Hepatocyte (in vitro differentiated cells): ENCODE results near the gene IL21R. TPM values are rescaled to one million over a fixed set of nuclear protein-coding genes. Genes with fewer than 3 reads are reported as not detected.

ENCODE experiments used
- DNase-seq: peaks from one replicate; pipeline ENCODE4 v3.0.0-alpha.2; 2016; ENCODE audit warnings: low spot score
- H2AFZ ChIP-seq: fragments of 200-600 bp; sonication (generic); 2 replicates; pipeline ENCODE4 v1.6.0; 2016; ENCODE audit warnings: antibody characterized with exemption, mild to moderate bottlenecking
- H3K27ac ChIP-seq: fragments of 200-600 bp; sonication (generic); 2 replicates; pipeline ENCODE4 v1.5.1; 2016; ENCODE audit warnings: mild to moderate bottlenecking
- H3K27me3 ChIP-seq: fragments of 200-600 bp; sonication (generic); 2 replicates; pipeline ENCODE4 v1.6.1; 2016
- H3K36me3 ChIP-seq: fragments of 200-600 bp; sonication (generic); replicated peaks from 2 replicates; pipeline ENCODE4 v1.5.1; 2016; ENCODE audit warnings: low read depth; ENCODE audit not compliant: insufficient read depth
- H3K4me1 ChIP-seq: fragments of 200-600 bp; sonication (generic); 2 replicates; pipeline ENCODE4 v1.5.1; 2016; ENCODE audit warnings: mild to moderate bottlenecking, moderate library complexity; ENCODE audit not compliant: insufficient read depth
- H3K4me2 ChIP-seq: fragments of 200-600 bp; sonication (generic); 2 replicates; pipeline ENCODE4 v1.6.0; 2016
- H3K4me3 ChIP-seq: fragments of 200-600 bp; sonication (generic); 2 replicates; pipeline ENCODE4 v1.5.1; 2016; ENCODE audit warnings: mild to moderate bottlenecking
- H3K79me2 ChIP-seq: fragments of 200-600 bp; sonication (generic); 2 replicates; pipeline ENCODE4 v1.6.0; 2017; ENCODE audit warnings: mild to moderate bottlenecking
- H3K9me2 ChIP-seq: fragments of 200-600 bp; sonication (generic); replicated peaks from 2 replicates; pipeline ENCODE4 v1.6.0; 2017; ENCODE audit warnings: mild to moderate bottlenecking; ENCODE audit not compliant: insufficient read depth
- H3K9me3 ChIP-seq: fragments of 200-600 bp; sonication (generic); 2 replicates; pipeline ENCODE4 v1.5.1; 2016; ENCODE audit warnings: low read depth, mild to moderate bottlenecking
- H4K20me1 ChIP-seq: fragments of 200-600 bp; sonication (generic); 2 replicates; pipeline ENCODE4 v1.6.0; 2016; ENCODE audit warnings: mild to moderate bottlenecking; ENCODE audit not compliant: insufficient read depth, poor library complexity, severe bottlenecking
- EZH2 ChIP-seq: fragments of 200-600 bp; sonication (generic); IDR thresholded peaks from 2 replicates; pipeline ENCODE4 v1.6.1; 2016; ENCODE audit warnings: antibody characterized with exemption, mild to moderate bottlenecking, borderline replicate concordance
- EZH2phosphoT487 ChIP-seq: fragments of 200-600 bp; sonication (generic); IDR thresholded peaks from one replicate; pipeline ENCODE4 v1.6.1; 2018; ENCODE audit warnings: antibody characterized with exemption, mild to moderate bottlenecking, low read depth, moderate library complexity; ENCODE audit not compliant: unreplicated experiment, severe bottlenecking
- WGBS: methylation state at CpG from one replicate; pipeline ENCODE4 v1.1.6; 2016; ENCODE audit warnings: low lambda C conversion rate; ENCODE audit errors: missing lambda C conversion rate; 5-methylcytosine and 5-hydroxymethylcytosine counted together
- polyA plus RNA-seq: library from polyadenylated mRNA; unstranded; fragments of >200 nt; fragmentation: Nextera tagmentation; extraction: Ambion mirVana; gene quantifications from 2 replicates; pipeline ENCODE4 v1.2.1, GENCODE V29; 2016
- total RNA-seq: library from RNA; depleted of rRNA; stranded (reverse); fragments of >200 nt; gene quantifications from 2 replicates; pipeline ENCODE4 v1.2.3, GENCODE V29; 2014
- TF ChIP-seq, protein P1 (sequence below): fragments of 200-600 bp; sonication (generic); IDR thresholded peaks from 2 replicates; pipeline ENCODE4 v1.5.1; 2016; ENCODE audit warnings: antibody characterized with exemption, mild to moderate bottlenecking; ENCODE audit not compliant: poor library complexity

Gene IL21R
- total and polyA plus RNA-seq, 2 experiments from 2014 or later = 0.10 TPM; not detected in 1

DNA sequence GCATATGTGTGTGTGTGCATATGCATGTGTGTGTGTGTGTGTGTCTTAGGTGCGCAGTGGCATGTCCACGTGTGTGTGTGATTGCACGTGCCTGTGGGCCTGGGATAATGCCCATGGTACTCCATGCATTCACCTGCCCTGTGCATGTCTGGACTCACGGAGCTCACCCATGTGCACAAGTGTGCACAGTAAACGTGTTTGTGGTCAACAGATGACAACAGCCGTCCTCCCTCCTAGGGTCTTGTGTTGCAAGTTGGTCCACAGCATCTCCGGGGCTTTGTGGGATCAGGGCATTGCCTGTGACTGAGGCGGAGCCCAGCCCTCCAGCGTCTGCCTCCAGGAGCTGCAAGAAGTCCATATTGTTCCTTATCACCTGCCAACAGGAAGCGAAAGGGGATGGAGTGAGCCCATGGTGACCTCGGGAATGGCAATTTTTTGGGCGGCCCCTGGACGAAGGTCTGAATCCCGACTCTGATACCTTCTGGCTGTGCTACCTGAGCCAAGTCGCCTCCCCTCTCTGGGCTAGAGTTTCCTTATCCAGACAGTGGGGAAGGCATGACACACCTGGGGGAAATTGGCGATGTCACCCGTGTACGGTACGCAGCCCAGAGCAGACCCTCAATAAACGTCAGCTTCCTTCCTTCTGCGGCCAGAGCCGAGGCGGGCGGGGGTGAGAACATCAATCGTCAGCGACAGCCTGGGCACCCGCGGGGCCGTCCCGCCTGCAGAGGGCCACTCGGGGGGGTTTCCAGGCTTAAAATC, 47.6 kb downstream of the IL21R start:
- Histone ChIP-seq H3K4me1 (no peaks in the 10 kb centered on the region), H3K9me2 (no peaks in the 10 kb centered on the region), H3K9me3 (no peaks in the 10 kb centered on the region), H3K27ac (no peak overlapping the region), H3K27me3 (no peaks in the 10 kb centered on the region), H3K79me2 (no peaks in the 10 kb centered on the region), H4K20me1 (no peaks in the 10 kb centered on the region), H3K36me3 (no peaks in the 10 kb centered on the region), H2AFZ (no peak overlapping the region), H3K4me2 (no peak overlapping the region), H3K4me3 (no peak overlapping the region)
- no peak for TF ChIP-seq EZH2phosphoT487
- TF ChIP-seq, protein P1, sequence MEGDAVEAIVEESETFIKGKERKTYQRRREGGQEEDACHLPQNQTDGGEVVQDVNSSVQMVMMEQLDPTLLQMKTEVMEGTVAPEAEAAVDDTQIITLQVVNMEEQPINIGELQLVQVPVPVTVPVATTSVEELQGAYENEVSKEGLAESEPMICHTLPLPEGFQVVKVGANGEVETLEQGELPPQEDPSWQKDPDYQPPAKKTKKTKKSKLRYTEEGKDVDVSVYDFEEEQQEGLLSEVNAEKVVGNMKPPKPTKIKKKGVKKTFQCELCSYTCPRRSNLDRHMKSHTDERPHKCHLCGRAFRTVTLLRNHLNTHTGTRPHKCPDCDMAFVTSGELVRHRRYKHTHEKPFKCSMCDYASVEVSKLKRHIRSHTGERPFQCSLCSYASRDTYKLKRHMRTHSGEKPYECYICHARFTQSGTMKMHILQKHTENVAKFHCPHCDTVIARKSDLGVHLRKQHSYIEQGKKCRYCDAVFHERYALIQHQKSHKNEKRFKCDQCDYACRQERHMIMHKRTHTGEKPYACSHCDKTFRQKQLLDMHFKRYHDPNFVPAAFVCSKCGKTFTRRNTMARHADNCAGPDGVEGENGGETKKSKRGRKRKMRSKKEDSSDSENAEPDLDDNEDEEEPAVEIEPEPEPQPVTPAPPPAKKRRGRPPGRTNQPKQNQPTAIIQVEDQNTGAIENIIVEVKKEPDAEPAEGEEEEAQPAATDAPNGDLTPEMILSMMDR = no peak
- TF ChIP-seq EZH2 = no peak
- DNase-seq = no peak
- 77% methylated on average over 31 of the region's 31 CpGs for WGBS

DNA sequence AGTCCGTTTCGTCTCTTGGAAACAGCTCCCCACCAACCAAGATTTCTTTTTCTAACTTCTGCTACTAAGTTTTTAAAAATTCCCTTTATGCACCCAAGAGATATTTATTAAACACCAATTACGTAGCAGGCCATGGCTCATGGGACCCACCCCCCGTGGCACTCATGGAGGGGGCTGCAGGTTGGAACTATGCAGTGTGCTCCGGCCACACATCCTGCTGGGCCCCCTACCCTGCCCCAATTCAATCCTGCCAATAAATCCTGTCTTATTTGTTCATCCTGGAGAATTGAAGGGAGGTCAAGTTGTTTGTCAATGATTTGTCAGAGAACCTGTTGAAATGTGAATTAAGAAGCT, 48.2 kb downstream of the IL21R start:
- H3K4me2 ChIP-seq = no peak overlapping the region
- no peaks in the 10 kb centered on the region for H3K4me1 ChIP-seq
- H3K79me2 ChIP-seq = no peaks in the 10 kb centered on the region
- no peaks in the 10 kb centered on the region for H3K36me3 ChIP-seq
- no peak overlapping the region for H2AFZ ChIP-seq
- 77% methylated on average over 5 of the region's 5 CpGs for WGBS
- H3K9me2 ChIP-seq = no peaks in the 10 kb centered on the region
- TF ChIP-seq, protein P1 = no peak
- no peak for TF ChIP-seq EZH2
- no peak for TF ChIP-seq EZH2phosphoT487
- no peak for DNase-seq
- no peak overlapping the region for H3K4me3 ChIP-seq
- H3K27me3 ChIP-seq = no peaks in the 10 kb centered on the region
- H4K20me1 ChIP-seq = no peaks in the 10 kb centered on the region
- H3K9me3 ChIP-seq = no peaks in the 10 kb centered on the region
- H3K27ac ChIP-seq = no peak overlapping the region

DNA sequence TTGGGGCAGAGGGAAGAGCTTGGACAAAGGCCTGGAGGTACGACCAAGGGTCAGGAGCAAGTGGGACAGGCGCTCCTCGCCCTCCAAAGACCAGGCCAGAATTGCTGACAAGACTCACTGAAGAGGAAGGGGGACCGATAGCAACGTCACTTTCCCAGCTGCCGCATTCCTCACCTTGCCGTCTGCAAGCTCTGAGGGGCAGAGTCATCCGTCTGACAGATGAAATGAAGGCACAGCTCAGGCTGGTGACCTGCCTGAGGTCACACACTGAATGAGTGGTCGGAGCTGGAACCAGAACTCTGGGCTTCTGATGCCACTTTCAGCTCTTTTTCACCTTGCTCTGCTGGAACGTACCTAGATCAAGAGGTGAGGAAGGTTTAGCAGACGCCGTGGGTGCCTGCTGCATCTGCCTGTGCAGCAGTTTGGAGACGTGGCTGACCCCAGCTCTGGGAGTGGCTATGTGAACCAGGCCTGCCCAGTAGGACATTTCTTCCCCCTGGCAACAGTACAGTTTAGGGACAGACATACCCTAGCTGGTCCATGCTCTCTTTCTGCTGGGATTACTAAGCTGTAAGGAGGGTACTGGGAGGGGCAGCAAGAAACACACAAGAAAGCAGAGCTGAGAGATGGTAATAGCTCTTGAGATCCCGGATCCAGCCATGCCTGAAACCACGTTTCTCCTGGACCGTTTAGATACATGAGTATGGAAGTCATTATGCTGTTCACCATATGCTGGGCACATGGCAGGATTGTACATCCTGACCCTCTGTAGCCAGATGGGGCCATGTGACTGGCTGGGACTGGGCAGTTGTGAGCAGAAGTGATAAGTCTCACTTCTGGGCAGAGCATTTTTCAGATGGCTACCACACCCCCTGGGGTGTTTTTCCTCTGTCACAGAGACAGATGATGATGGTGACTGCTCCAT, 50.9 kb downstream of the IL21R start:
- Histone ChIP-seq H3K27me3 (no peaks in the 10 kb centered on the region), H3K4me2 (no peak overlapping the region), H3K27ac (no peak overlapping the region), H2AFZ (no peak overlapping the region), H3K4me1 (no peaks in the 10 kb centered on the region), H3K36me3 (no peaks in the 10 kb centered on the region), H4K20me1 (no peaks in the 10 kb centered on the region), H3K4me3 (no peak overlapping the region), H3K9me3 (no peaks in the 10 kb centered on the region), H3K79me2 (no peaks in the 10 kb centered on the region), H3K9me2 (no peaks in the 10 kb centered on the region)
- WGBS = 71% methylated on average over 16 of the region's 16 CpGs
- TF ChIP-seq EZH2phosphoT487 (no peak), EZH2 (no peak)
- TF ChIP-seq, protein P1 = no peak
- DNase-seq = no peak
